ENCODE data around the gene RIOK3.
"Not testable (repeated sequence)": the region's sequence is repeated elsewhere in the genome, so short reads cannot be mapped to it uniquely, and the experiment has no call there.

Gene RIOK3

GRCh38 chr18:23498877-23499276 lies 45.8 kb downstream of the RIOK3 start:
- peak; percentile 21 for DNase-seq

GRCh38 chr18:23499291-23499781 lies 46.2 kb downstream of the RIOK3 start:
- DNase-seq = no peak

GRCh38 chr18:23501626-23502025 lies 48.5 kb downstream of the RIOK3 start:
- no peak for DNase-seq

GRCh38 chr18:23502516-23503037 lies 49.5 kb downstream of the RIOK3 start:
- no peak for DNase-seq

GRCh38 chr18:23503038-23503962 lies 50.2 kb downstream of the RIOK3 start, which contains the start of gene RMC1:
Gene RMC1 (plus strand): TSS chr18:23503511. CDS start chr18:23503619, 108 bp downstream.
- DNase-seq = peak; percentile 88

- DNase-seq = no peak
Observed at GRCh38 chr18:23503963-23504344, 50.9 kb downstream of the RIOK3 start.

GRCh38 chr18:23504720-23505119 lies 51.6 kb downstream of the RIOK3 start:
- no peak for DNase-seq

- DNase-seq = no peak
Observed at GRCh38 chr18:23506393-23506792, 53.3 kb downstream of the RIOK3 start.

- DNase-seq = not testable (repeated sequence)
Observed at GRCh38 chr18:23510923-23511322, 57.8 kb downstream of the RIOK3 start.

GRCh38 chr18:23512216-23512615 lies 59.1 kb downstream of the RIOK3 start:
- DNase-seq = not testable (repeated sequence)

- no peak for DNase-seq
Observed at GRCh38 chr18:23512641-23513040, 59.6 kb downstream of the RIOK3 start.

GRCh38 chr18:23515911-23516546 lies 62.9 kb downstream of the RIOK3 start:
- DNase-seq = no peak

GRCh38 chr18:23519734-23520133 lies 66.6 kb downstream of the RIOK3 start:
- no peak for DNase-seq

GRCh38 chr18:23521271-23521670 lies 68.2 kb downstream of the RIOK3 start:
- no peak for DNase-seq

GRCh38 chr18:23521907-23522306 lies 68.8 kb downstream of the RIOK3 start:
- no peak for DNase-seq

- DNase-seq = peak; percentile 33
Observed at GRCh38 chr18:23523429-23524212, 70.5 kb downstream of the RIOK3 start.

- no peak for DNase-seq
Observed at GRCh38 chr18:23524213-23524707, 71.2 kb downstream of the RIOK3 start.

GRCh38 chr18:23526501-23527063 lies 73.5 kb downstream of the RIOK3 start:
- DNase-seq = no peak

GRCh38 chr18:23528580-23529472 lies 75.7 kb downstream of the RIOK3 start:
- DNase-seq = no peak

- no peak for DNase-seq
Observed at GRCh38 chr18:23529604-23530003, 76.5 kb downstream of the RIOK3 start.

- DNase-seq = no peak
Observed at GRCh38 chr18:23530195-23530594, 77.1 kb downstream of the RIOK3 start.
